Measurements from ENCODE around the gene MARS2. TPM values are rescaled to one million over a fixed set of nuclear protein-coding genes. Genes with fewer than 3 reads are reported as not detected.
"Not testable (repeated sequence)": the region's sequence is repeated elsewhere in the genome, so short reads cannot be mapped to it uniquely, and the experiment has no call there.

Gene MARS2
- total RNA-seq, 2 experiments from 2014 or later: 15.3 to 16.7 TPM

- POLR2A ChIA-PET, CTCF ChIA-PET: not testable (repeated sequence)
Observed at GRCh38 chr2:197699724-197700123, 5.4 kb upstream of the MARS2 start.

GRCh38 chr2:197700960-197701359 lies 4.2 kb upstream of the MARS2 start:
- Mint-ChIP-seq H3K4me1 (ENCODE audit: low read depth) (peaks cover 9% of the 10 kb centered on the region), H3K27me3 (no peaks in the 10 kb centered on the region), H3K9me3 (no peaks in the 10 kb centered on the region), H3K4me3 (no peak overlapping the region), H3K36me3 (ENCODE audit: low read depth) (peaks cover under 1% of the 10 kb centered on the region), H3K27ac (no peak overlapping the region)
- ChIA-PET CTCF (interaction anchor here (0.9 kb wide), 1 partner anchor 42 kb away, joined by 3 read pairs; no protein-coding TSS in a partner anchor), POLR2A (interaction anchor here (0.7 kb wide), 1 partner anchor 12 kb away, joined by 3 read pairs; no protein-coding TSS in a partner anchor)
- TF ChIP-seq CTCF (IDR thresholded peaks at IDR 0.05): no peak
- intact Hi-C loops (cut with micrococcal nuclease): loop anchor here (10.0 kb wide), 1 partner anchor 266 kb away; the partner anchor contains the start of gene SF3B1
- ATAC-seq: peak; percentile 7
- DNase-seq: peak; percentile 31

More at GRCh38 chr2:197699724-197700123, 5.4 kb upstream of the MARS2 start:
- not testable (repeated sequence) for H3K36me3 Mint-ChIP-seq (ENCODE audit: low read depth); DNase-seq; H3K9me3 Mint-ChIP-seq; H3K27ac Mint-ChIP-seq; ATAC-seq; H3K4me3 Mint-ChIP-seq; H3K27me3 Mint-ChIP-seq; H3K4me1 Mint-ChIP-seq (ENCODE audit: low read depth)
- intact Hi-C loops (cut with micrococcal nuclease): loop anchor here (10.0 kb wide), 1 partner anchor 265 kb away; the partner anchor contains the start of gene SF3B1

- H3K27me3 Mint-ChIP-seq: no peaks in the 10 kb centered on the region
- peaks cover 28% of the 10 kb centered on the region for H3K36me3 Mint-ChIP-seq (ENCODE audit: low read depth)
- POLR2A ChIA-PET: interaction anchor here (0.6 to 3.3 kb wide), 8 partner anchors 11 to 695 kb away, joined by 3 to 19 read pairs (median 3); partner anchors contain the start of genes COQ10B, HSPD1, HSPE1 and MOB4
- TF ChIP-seq CTCF (IDR thresholded peaks at IDR 0.05): no peak
- CTCF ChIA-PET: interaction anchor here (1.2 kb wide), 1 partner anchor 109 kb away, joined by 3 read pairs; no protein-coding TSS in a partner anchor
- ATAC-seq (peak; percentile 31), DNase-seq (no peak)
- H3K4me3 Mint-ChIP-seq: peak overlapping the region; percentile 78
- peak overlapping the region; percentile 98 for H3K27ac Mint-ChIP-seq
- intact Hi-C loops (cut with micrococcal nuclease): loop anchor here (10.0 kb wide), 1 partner anchor 270 kb away; the partner anchor contains the start of gene SF3B1
- no peaks in the 10 kb centered on the region for H3K9me3 Mint-ChIP-seq
- H3K4me1 Mint-ChIP-seq (ENCODE audit: low read depth): peaks cover 28% of the 10 kb centered on the region
Observed at GRCh38 chr2:197704434-197705120, 592 bp upstream of the MARS2 start.

- intact Hi-C loops (cut with micrococcal nuclease): loop anchor here (2.0 to 10.0 kb wide), 2 partner anchors 71 to 271 kb away; partner anchors contain the start of gene SF3B1
- Mint-ChIP-seq H3K27me3 (no peaks in the 10 kb centered on the region), H3K9me3 (no peaks in the 10 kb centered on the region), H3K4me3 (peak overlapping the region; percentile 78), H3K36me3 (ENCODE audit: low read depth) (peaks cover 41% of the 10 kb centered on the region), H3K27ac (peak overlapping the region; percentile 91), H3K4me1 (ENCODE audit: low read depth) (peaks cover 35% of the 10 kb centered on the region)
- ATAC-seq: no peak
- POLR2A ChIA-PET: interaction anchor here (0.9 to 3.3 kb wide), 5 partner anchors 12 to 206 kb away, joined by 3 to 19 read pairs (median 3); partner anchors contain the start of genes HSPD1 and HSPE1
- no peak for TF ChIP-seq CTCF (IDR thresholded peaks at IDR 0.05)
- peak; percentile 18 for DNase-seq
- CTCF ChIA-PET: interaction anchor here (0.6 to 3.2 kb wide), 10 partner anchors 9 to 291 kb away, joined by 3 to 24 read pairs (median 4); no protein-coding TSS in a partner anchor
Observed at GRCh38 chr2:197705912-197706838, 1.0 kb downstream of the MARS2 start.

GRCh38 chr2:197706839-197707207 lies 1.7 kb downstream of the MARS2 start:
- Mint-ChIP-seq H3K27me3 (no peaks in the 10 kb centered on the region), H3K36me3 (ENCODE audit: low read depth) (peaks cover 47% of the 10 kb centered on the region), H3K4me3 (peak overlapping the region; percentile 78), H3K4me1 (ENCODE audit: low read depth) (peaks cover 42% of the 10 kb centered on the region), H3K27ac (no peak overlapping the region), H3K9me3 (no peaks in the 10 kb centered on the region)
- intact Hi-C loops (cut with micrococcal nuclease): loop anchor here (2.0 to 10.0 kb wide), 2 partner anchors 70 to 272 kb away; partner anchors contain the start of gene SF3B1
- ChIA-PET POLR2A (interaction anchor here (0.9 to 3.3 kb wide), 4 partner anchors 11 to 207 kb away, joined by 3 to 19 read pairs (median 4); partner anchors contain the start of genes HSPD1 and HSPE1), CTCF (interaction anchor here (0.6 to 3.2 kb wide), 10 partner anchors 9 to 291 kb away, joined by 3 to 24 read pairs (median 4); no protein-coding TSS in a partner anchor)
- TF ChIP-seq CTCF (IDR thresholded peaks at IDR 0.05): no peak
- no peak for DNase-seq
- no peak for ATAC-seq
